ENCODE data around the gene HPCAL1.

DNA sequence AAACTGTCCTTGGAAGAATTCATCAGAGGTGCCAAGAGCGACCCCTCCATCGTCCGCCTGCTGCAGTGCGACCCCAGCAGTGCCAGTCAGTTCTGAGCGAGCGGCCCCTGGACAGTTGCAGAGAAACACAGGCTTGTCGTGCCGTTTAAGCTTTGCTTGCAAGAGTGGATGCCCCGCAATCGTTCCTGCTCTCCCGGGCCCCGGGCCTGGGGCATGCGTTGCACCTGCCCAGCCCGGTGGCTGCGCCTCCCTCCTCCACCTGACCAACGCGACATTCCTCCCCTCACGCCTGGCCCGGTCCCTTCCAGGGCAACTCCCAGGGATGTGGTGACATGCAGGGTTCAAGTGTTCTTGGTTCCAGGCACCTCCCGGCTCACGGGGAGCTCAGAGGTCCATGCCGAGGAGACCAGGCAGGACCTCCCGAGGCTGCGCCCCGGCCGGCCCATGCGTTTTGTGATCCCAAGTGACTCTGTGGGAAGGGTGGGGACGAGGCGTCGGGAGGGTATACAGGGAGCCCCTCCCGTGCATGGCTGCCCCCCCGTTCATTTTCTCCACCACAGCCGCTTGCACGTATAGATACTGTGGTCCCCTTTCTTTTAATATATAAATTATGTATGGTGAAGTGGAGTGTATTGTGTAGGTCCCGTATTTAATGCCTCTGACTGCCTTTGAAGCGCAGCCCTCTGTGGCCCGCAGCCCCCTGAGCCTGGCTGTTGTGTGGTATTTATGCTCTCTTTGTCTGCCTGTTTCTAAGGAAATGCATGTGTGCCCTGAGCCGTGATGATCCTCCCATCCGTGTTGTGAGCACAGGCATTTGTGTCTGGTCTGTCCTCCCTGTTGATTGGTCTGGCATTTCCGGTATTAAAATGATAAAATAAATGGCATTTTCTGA lies 124.3 kb downstream of the HPCAL1 start:
- TF ChIP-seq, protein P1, sequence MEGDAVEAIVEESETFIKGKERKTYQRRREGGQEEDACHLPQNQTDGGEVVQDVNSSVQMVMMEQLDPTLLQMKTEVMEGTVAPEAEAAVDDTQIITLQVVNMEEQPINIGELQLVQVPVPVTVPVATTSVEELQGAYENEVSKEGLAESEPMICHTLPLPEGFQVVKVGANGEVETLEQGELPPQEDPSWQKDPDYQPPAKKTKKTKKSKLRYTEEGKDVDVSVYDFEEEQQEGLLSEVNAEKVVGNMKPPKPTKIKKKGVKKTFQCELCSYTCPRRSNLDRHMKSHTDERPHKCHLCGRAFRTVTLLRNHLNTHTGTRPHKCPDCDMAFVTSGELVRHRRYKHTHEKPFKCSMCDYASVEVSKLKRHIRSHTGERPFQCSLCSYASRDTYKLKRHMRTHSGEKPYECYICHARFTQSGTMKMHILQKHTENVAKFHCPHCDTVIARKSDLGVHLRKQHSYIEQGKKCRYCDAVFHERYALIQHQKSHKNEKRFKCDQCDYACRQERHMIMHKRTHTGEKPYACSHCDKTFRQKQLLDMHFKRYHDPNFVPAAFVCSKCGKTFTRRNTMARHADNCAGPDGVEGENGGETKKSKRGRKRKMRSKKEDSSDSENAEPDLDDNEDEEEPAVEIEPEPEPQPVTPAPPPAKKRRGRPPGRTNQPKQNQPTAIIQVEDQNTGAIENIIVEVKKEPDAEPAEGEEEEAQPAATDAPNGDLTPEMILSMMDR (IDR thresholded peaks at IDR 0.05; ENCODE audit: low read depth, low read length, poor library complexity, severe bottlenecking), result no peak
- no peak for TF ChIP-seq EZH2phosphoT487 (IDR thresholded peaks at IDR 0.05; ENCODE audit: borderline replicate concordance, low read length)
